Inferior parietal cortex (tissue), 1 donor: ENCODE results near the gene CD209.
"Not testable (repeated sequence)": the region's sequence is repeated elsewhere in the genome, so short reads cannot be mapped to it uniquely, and the experiment has no call there.

Experiments used
- DNase-seq: peaks from one replicate; pipeline ENCODE4 v3.0.0-alpha.2; 2016; ENCODE audit errors: extremely low spot score

The CD209 gene

GRCh38 chr19:7767487-7767886 lies 20.2 kb upstream of the CD209 start:
- no peak for DNase-seq

DNA sequence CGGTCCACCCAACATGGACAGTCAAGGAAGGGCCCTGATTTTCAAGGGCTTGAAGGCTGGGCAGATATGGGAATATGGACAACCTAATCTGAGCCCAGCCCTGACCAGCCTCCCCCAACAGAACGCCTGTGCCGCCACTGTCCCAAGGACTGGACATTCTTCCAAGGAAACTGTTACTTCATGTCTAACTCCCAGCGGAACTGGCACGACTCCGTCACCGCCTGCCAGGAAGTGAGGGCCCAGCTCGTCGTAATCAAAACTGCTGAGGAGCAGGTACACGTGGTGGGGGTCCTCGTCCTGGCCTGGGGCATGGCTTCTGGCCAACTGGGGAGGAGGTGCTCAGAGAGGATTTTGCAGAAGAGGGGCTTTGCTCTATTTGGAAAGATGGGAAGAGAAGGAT lies 19.2 kb upstream of the CD209 start:
- no peak for DNase-seq

DNA sequence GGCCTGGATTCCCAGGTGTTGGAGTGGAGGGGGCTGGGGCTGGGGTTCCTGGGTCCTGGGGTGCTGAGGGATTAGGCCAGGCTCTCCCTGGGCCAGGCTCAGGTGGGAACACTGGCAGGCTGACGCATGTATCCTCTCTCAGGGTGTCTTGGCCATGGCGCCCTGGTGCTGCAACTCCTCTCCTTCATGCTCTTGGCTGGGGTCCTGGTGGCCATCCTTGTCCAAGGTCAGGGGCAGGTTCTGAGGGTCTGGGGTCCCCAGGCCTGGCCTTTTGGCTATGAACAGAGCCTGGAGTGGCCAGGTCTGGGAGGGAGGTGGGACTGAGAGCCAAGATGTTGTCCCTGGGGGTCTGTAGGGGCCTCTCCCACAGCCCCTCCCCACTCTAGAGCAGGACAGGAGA lies 17.7 kb upstream of the CD209 start:
- DNase-seq, result not testable (repeated sequence)

DNA sequence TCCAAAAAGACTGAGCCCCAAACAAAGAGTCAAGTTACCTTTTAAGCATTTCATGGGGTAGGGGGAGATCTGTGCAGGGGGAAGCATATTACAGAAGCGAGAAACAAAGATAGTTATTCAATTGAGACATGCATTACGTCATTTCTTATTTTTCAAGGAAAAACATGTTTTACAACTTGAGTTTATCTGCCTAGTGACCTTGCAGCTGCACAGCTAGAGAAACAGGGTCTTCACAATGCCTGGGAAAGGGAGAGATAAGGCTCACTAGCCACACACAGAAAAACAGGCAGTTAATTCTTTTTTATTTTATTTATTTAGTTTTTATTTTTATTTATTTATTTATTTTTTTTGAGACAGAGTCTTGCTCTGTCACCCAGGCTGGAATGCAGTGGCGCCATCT lies 16.8 kb upstream of the CD209 start:
- not testable (repeated sequence) for DNase-seq

DNA sequence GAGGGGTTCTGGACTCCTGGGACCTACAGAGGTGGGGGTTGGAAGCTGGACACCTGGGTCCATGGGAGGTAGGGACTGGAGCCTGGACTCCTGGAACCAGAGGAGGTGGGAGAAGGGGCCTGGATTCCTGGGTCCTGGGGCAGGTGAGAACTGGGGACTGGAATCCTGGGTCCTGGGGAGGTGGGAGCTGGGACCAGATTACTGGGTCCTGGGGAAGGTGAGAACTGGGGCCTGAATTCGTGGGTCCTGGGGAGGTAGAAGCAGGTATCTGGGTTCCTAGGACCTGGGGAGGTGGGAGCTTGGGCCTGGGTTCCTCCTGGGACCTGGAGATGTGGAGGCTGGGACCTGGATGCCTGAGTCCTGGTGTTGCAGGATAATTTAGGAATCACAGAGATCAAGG lies 16.4 kb upstream of the CD209 start:
- DNase-seq, result no peak

DNA sequence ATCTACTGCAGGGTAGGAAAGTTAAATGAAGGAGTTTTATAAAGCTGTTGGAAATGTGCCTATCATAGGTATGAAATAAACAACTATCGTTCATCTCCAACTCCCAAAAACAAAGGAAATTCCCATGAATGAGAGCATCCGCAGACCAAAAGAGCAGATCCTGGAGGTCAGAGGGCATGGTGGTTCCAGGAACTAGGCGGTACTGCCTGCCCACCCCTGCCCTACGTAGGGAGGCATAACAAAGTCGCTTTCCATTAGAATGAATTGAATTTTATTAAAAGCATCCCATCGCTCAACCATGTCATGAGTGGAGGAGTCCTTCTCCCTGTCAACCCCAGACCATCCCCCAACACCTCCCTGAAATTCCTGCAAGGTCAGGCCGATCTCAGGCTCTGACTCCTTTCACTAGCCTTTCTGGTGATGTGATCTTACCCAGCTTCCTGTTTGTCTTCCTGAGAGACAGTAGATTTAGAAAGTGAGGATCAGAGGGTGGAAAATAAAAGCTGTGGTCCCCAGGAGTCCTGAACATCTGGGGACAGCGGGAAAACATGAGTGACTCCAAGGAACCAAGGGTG lies 15.5 kb upstream of the CD209 start, which contains the start of gene CLEC4M:
CLEC4M (plus strand) TSS at position 525 of the 575 bp plus-strand sequence; CDS start at position 549, 24 bp downstream.
- no peak for DNase-seq

- DNase-seq, result no peak
Measured at GRCh38 chr19:7759156-7759555, 11.8 kb upstream of the CD209 start.

GRCh38 chr19:7757358-7757757 lies 10.0 kb upstream of the CD209 start:
- no peak for DNase-seq

- DNase-seq, result no peak
Measured at GRCh38 chr19:7756258-7756657, 8.9 kb upstream of the CD209 start.

GRCh38 chr19:7751157-7751783 lies 3.9 kb upstream of the CD209 start:
- no peak for DNase-seq

- DNase-seq, result no peak
Measured at GRCh38 chr19:7748756-7749155, 1.4 kb upstream of the CD209 start.

DNA sequence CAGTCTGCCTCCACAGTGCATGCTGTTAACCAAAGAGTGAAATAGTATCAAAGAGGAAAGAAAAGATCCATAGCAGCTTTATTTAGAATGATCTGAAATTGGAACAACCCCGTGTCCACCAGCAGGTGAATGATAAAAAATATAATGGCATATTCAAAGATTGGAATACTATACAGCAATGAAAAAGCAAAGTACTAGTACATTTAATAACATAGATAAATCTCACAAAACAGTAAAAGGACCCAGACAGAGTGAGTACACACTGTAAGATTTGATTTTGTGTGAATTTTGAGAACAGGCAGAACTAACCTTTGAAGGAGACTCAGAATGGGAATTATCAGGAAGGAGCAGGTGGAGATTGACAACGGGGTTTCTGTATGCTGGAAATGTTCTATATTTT lies 837 bp upstream of the CD209 start:
- no peak for DNase-seq

- DNase-seq, result not testable (repeated sequence)
Measured at GRCh38 chr19:7746306-7746705, 1.0 kb downstream of the CD209 start.

DNA sequence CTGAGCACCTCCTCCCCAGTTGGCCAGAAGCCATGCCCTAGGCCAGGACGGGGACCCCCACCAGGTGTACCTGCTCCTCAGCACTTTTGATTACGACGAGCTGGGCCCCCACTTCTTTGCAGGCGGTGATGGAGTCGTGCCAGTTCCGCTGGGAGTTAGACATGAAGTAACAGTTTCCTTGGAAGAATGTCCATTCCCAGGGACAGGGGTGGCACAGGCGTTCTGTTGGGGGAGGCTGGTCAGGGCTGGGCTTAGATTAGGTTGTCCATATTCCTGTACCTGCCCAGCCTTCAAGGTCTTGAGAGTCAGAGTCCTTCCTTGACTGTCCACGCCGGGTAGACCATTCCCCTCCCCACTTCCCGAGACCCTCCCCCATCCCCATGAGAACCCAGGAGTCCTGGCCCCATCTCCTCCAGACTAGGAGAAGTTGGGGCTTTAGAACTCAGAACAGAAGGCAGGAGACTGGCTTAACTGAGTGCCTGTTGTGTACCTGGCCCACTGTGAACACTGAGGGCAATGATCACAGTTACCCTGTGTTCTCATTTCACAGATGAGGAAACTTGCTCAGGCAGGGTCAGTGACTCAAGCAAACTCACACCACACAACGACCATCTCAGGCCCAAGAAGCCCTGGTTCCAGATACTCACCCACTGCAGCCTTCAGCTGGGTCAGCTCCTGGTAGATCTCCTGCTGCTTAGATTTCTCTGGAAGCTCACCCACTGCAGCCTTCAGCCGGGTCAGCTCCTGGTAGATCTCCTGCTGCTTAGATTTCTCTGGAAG lies 2.3 kb downstream of the CD209 start:
- no peak for DNase-seq

GRCh38 chr19:7744199-7744786 lies 3.0 kb downstream of the CD209 start:
- DNase-seq, result no peak

DNA sequence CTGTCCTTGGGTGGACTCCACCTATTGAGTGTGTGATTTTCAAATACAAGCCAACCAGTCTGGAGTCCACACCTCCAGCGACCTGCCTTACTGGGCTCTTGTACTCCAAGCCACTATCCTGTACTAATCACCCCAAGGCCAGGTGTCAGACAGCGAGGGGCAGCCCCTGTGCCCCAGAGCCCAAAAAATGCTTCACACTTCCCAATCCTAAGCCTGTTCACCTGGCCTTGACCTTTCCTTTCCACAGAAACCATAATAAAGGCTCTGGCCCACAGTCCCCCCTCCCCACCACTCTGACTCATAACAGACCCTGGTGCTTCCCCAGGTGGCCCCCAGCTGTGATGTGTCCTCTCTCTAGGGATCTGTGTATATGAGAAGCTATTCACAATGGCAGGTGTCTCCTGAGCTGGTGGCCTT lies 3.9 kb downstream of the CD209 start:
- DNase-seq, result no peak

GRCh38 chr19:7742991-7743390 lies 4.3 kb downstream of the CD209 start:
- DNase-seq, result no peak

GRCh38 chr19:7742575-7742974 lies 4.8 kb downstream of the CD209 start:
- DNase-seq, result no peak

GRCh38 chr19:7740682-7741054 lies 6.7 kb downstream of the CD209 start:
- no peak for DNase-seq

DNA sequence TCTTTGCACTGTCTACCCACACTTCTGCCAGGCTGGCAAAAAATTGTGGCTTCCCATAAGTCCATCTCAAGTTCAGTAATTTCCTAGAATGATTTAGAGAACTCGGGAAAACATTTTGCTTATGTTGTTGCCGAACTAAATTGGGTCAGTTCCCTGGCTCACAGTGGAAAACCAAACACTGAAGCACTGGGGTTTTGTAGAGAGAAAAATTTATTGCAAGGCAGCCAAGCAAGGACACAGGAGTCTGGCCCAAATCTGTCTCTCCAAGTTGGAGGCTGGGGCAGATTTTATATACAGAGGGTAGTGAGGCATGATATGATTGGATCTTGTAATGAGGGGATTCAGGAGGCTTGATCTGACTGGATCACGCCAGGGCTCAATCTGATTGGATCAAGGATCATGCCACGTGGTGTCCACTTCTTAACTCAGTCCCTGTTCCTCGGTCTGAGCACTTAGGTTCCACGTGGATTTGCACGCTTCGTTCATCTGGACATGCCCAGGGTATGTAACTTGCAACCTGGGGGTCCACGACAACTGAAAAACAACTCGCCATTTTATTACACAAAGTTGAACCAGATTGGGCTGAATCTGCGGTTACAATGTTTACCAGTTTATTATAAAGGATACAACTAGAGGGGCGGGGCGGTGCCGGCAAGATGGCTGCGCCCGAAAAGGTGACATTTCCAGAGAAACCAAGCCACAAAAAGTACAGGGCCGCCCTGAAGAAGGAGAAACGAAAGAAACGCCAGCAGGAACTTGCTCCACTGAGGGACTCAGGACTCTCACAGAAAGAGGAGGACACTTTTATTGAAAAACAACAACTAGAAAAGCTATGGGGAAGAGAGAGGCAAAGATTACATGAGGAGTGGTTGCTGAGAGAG lies 7.3 kb downstream of the CD209 start:
- DNase-seq, result no peak

- no peak for DNase-seq
Measured at GRCh38 chr19:7739211-7739755, 8.1 kb downstream of the CD209 start.
